Measurements from ENCODE around the gene C16orf86. TPM values are rescaled to one million over a fixed set of nuclear protein-coding genes. Genes with fewer than 3 reads are reported as not detected.

The C16orf86 gene
- total RNA-seq, 1 experiment from 2014 or later: 0.34 TPM

DNA sequence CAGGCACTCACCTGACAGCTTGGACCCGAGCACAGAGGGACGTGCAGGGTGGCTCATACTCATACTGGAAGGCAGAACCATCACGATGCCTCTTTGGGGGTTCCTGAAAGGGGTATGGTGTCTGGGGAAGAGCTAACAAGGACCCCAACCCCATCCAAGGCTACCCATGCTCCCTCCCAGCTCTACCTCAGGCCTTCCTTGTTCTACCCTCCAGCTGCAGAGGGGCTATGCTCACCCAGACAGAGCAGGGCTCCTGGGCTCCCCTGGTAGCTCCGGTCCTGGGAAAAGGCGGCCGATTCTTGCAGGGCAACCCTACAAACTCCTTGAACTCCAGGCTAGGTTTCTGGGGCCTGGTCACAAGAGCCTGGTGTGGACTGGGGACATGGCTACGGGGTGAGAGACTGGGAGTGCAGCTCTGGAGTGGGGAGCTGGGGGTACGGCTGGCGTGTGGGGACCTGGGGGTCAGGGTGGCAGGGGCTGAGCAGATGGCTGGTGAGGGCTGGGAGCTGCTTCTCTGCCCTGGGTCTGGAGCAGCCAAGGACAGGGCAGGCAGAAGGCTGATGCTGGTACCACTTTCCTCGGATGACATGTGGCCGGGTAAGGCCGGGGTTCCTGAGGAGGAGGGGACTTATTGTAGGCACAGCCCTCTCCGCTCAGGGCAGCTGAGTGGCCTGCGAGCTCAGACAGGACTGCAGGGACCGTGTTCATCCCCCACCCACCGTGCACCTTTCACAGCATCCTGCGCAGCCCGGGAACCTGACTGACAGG, 8.7 kb upstream of the C16orf86 start:
- BruUV-seq (replicated peaks): no TSS peak
- H3K4me1 ChIP-seq: peaks cover 18% of the 10 kb centered on the region
- Mint-ChIP-seq H3K4me1 (ENCODE audit: low read depth, unreplicated experiment) (no peaks in the 10 kb centered on the region), H3K27ac (ENCODE audit: unreplicated experiment) (no peak overlapping the region), H3K27me3 (ENCODE audit: insufficient read depth, unreplicated experiment) (no peaks in the 10 kb centered on the region), H3K4me3 (ENCODE audit: unreplicated experiment) (no peak overlapping the region), H3K36me3 (ENCODE audit: insufficient read depth, unreplicated experiment) (peaks cover 43% of the 10 kb centered on the region), H3K9me3 (ENCODE audit: unreplicated experiment) (no peaks in the 10 kb centered on the region)
- peak in 1 of 2 experiments; percentile 37 for DNase-seq
- H3K27me3 ChIP-seq (replicated peaks; ENCODE audit: control insufficient read depth, insufficient read depth, low read length): no peaks in the 10 kb centered on the region
- intact Hi-C loops (cut with micrococcal nuclease; ENCODE audit: unreplicated experiment): no loop called here
- H3K4me3 ChIP-seq (ENCODE audit: low read depth, low read length): no peak overlapping the region
- TF ChIP-seq, protein P1, sequence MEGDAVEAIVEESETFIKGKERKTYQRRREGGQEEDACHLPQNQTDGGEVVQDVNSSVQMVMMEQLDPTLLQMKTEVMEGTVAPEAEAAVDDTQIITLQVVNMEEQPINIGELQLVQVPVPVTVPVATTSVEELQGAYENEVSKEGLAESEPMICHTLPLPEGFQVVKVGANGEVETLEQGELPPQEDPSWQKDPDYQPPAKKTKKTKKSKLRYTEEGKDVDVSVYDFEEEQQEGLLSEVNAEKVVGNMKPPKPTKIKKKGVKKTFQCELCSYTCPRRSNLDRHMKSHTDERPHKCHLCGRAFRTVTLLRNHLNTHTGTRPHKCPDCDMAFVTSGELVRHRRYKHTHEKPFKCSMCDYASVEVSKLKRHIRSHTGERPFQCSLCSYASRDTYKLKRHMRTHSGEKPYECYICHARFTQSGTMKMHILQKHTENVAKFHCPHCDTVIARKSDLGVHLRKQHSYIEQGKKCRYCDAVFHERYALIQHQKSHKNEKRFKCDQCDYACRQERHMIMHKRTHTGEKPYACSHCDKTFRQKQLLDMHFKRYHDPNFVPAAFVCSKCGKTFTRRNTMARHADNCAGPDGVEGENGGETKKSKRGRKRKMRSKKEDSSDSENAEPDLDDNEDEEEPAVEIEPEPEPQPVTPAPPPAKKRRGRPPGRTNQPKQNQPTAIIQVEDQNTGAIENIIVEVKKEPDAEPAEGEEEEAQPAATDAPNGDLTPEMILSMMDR (IDR thresholded peaks at IDR 0.05; ENCODE audit: insufficient read depth in 1 of 2, low read depth in 1 of 2, low read length in 1 of 2, severe bottlenecking in 1 of 2, unreplicated experiment in 1 of 2): no peak
- CTCF ChIA-PET: interaction anchor here (0.6 to 3.5 kb wide), 3 partner anchors 15 to 137 kb away, joined by 3 to 38 read pairs (median 3); no protein-coding TSS in a partner anchor
- H3K36me3 ChIP-seq (ENCODE audit: control insufficient read depth, insufficient read depth, low read length): no peaks in the 10 kb centered on the region
- POLR2A ChIA-PET: no interaction called here
- no peaks in the 10 kb centered on the region for H3K9me3 ChIP-seq

DNA sequence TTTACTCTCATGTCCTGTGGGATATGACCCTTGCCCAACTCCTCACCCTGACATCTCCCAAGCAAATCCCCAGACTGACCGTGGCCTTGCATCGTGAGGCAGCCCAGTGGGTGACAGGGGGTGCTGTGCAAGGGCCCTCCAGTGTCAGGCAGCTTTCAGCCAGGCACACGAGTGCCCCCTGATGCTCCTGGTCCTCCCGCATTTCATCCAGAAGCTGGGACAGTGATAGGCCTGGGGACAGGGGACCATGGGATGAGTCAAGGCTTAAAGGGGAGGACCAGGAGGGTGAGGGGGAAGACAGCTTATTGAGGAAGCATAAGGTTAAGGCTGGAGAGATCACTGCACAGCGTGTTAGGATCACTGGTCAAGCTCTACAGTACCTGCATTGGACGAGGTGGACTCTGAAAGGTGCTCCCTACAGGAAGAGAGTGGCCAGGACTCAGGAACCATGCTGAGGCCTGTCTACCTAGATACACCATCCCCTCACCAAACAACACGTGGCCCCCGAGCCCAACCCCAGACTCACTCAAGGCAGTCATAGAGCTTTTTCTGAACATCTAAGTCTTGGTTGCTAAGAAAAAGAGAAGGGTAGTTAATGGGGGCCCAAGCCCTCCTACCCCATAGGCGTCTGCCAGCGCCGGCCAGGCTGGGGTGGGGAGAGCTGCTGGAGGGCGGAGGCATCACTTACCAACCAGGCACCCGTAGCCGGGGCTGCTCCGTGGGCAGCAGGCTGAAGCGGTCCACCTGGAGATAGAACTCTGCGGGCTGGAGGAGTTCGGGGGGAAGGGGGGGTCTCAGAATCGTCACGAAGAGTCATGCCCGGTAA, 7.6 kb upstream of the C16orf86 start:
- no peaks in the 10 kb centered on the region for H3K4me1 Mint-ChIP-seq (ENCODE audit: low read depth, unreplicated experiment)
- H3K36me3 Mint-ChIP-seq (ENCODE audit: insufficient read depth, unreplicated experiment): peaks cover 38% of the 10 kb centered on the region
- no peaks in the 10 kb centered on the region for H3K27me3 ChIP-seq (replicated peaks; ENCODE audit: control insufficient read depth, insufficient read depth, low read length)
- peak overlapping the region; percentile 96 for H3K4me3 Mint-ChIP-seq (ENCODE audit: unreplicated experiment)
- peak overlapping the region; percentile 52 for H3K4me3 ChIP-seq (ENCODE audit: low read depth, low read length)
- DNase-seq: no peak
- no peaks in the 10 kb centered on the region for H3K27me3 Mint-ChIP-seq (ENCODE audit: insufficient read depth, unreplicated experiment)
- H3K27ac Mint-ChIP-seq (ENCODE audit: unreplicated experiment): peak overlapping the region; percentile 96
- ChIA-PET POLR2A (interaction anchor here (0.5 kb wide), 1 partner anchor 97 kb away, joined by 12 read pairs; no protein-coding TSS in a partner anchor), CTCF (interaction anchor here (1.9 to 3.5 kb wide), 3 partner anchors 14 to 178 kb away, joined by 6 to 38 read pairs (median 10); partner anchors contain the start of genes ATP6V0D1 and CARMIL2)
- peaks cover 12% of the 10 kb centered on the region for H3K4me1 ChIP-seq
- no peaks in the 10 kb centered on the region for H3K9me3 ChIP-seq
- no peaks in the 10 kb centered on the region for H3K9me3 Mint-ChIP-seq (ENCODE audit: unreplicated experiment)
- TF ChIP-seq, protein P1 (IDR thresholded peaks at IDR 0.05; ENCODE audit: insufficient read depth in 1 of 2, low read depth in 1 of 2, low read length in 1 of 2, severe bottlenecking in 1 of 2, unreplicated experiment in 1 of 2): no peak
- intact Hi-C loops (cut with micrococcal nuclease; ENCODE audit: unreplicated experiment): no loop called here
- no TSS peak for BruUV-seq (replicated peaks)
- no peaks in the 10 kb centered on the region for H3K36me3 ChIP-seq (ENCODE audit: control insufficient read depth, insufficient read depth, low read length)
